Neural cell (in vitro differentiated cells): Measurements from ENCODE around the gene GLT8D1. TPM values are rescaled to one million over a fixed set of nuclear protein-coding genes. Genes with fewer than 3 reads are reported as not detected.
"Not testable (repeated sequence)": the region's sequence is repeated elsewhere in the genome, so short reads cannot be mapped to it uniquely, and the experiment has no call there.

ENCODE experiments used
- H2AFZ ChIP-seq: fragments of 200-600, 300-800 bp; sonication (generic), shearing (Covaris generic); 2 replicates; pipeline ENCODE4 v1.6.0; 2014; ENCODE audit warnings: low read depth, mild to moderate bottlenecking, antibody characterized with exemption, low read length, moderate library complexity
- H3F3A ChIP-seq: fragments of 200-600 bp; shearing (Covaris generic); 2 replicates; pipeline ENCODE4 v1.6.1; 2016; ENCODE audit warnings: mild to moderate bottlenecking, moderate library complexity, mixed read lengths, antibody characterized with exemption, low read length; ENCODE audit not compliant: insufficient read depth, poor library complexity, severe bottlenecking
- H3K27ac ChIP-seq: fragments of 200-600, 300-800 bp; sonication (generic), shearing (Covaris generic); 2 replicates; pipeline ENCODE4 v1.5.1; 2014; ENCODE audit warnings: mild to moderate bottlenecking, low read length, moderate library complexity
- H3K27me3 ChIP-seq: fragments of 300-800, 200-600 bp; sonication (generic), shearing (Covaris generic); 2 replicates; pipeline ENCODE4 v1.6.0; 2014; ENCODE audit warnings: mild to moderate bottlenecking, low read depth, low read length, moderate library complexity; ENCODE audit not compliant: insufficient read depth
- H3K36me3 ChIP-seq: fragments of 300-800, 200-600 bp; sonication (generic), shearing (Covaris generic); 2 replicates; pipeline ENCODE4 v1.5.1; 2014; ENCODE audit warnings: mild to moderate bottlenecking, antibody characterized with exemption, low read length, moderate library complexity; ENCODE audit not compliant: insufficient read depth
- H3K4me2 ChIP-seq: fragments of 300-800, 200-600 bp; sonication (generic), shearing (Covaris generic); 2 replicates; pipeline ENCODE4 v1.6.0; 2014; ENCODE audit warnings: mild to moderate bottlenecking, low read length
- H3K4me3 ChIP-seq: fragments of 300-800, 200-600 bp; sonication (generic), shearing (Covaris generic); 2 replicates; pipeline ENCODE4 v1.5.1; 2014; ENCODE audit warnings: mild to moderate bottlenecking, low read length, moderate library complexity
- H3K79me2 ChIP-seq: fragments of 200-600 bp; shearing (Covaris generic); replicated peaks from 2 replicates; pipeline ENCODE4 v1.6.0; 2014; ENCODE audit warnings: mild to moderate bottlenecking, low read length, moderate library complexity; ENCODE audit not compliant: insufficient read depth
- H3K9ac ChIP-seq: fragments of 300-800, 200-600 bp; sonication (generic), shearing (Covaris generic); 2 replicates; pipeline ENCODE4 v1.6.1; 2016; ENCODE audit warnings: mild to moderate bottlenecking, low read length, mixed read lengths
- H3K9me2 ChIP-seq: fragments of 200-600 bp; shearing (Covaris generic); 2 replicates; pipeline ENCODE4 v1.6.1; 2016; ENCODE audit warnings: mild to moderate bottlenecking, low read length, mixed read lengths; ENCODE audit not compliant: insufficient read depth
- H3K9me3 ChIP-seq: fragments of 200-600, 300-800 bp; sonication (generic), shearing (Covaris generic); 2 replicates; pipeline ENCODE4 v1.6.1; 2016; ENCODE audit warnings: mild to moderate bottlenecking, mixed run types, low read length, moderate library complexity, mixed read lengths
- H4K20me1 ChIP-seq: fragments of 200-600 bp; shearing (Covaris generic); 2 replicates; pipeline ENCODE4 v1.6.1; 2016; ENCODE audit warnings: mild to moderate bottlenecking, mixed run types; ENCODE audit not compliant: insufficient read depth
- CTCF ChIP-seq: fragments of 450-650 bp; IDR thresholded peaks from 2 replicates; pipeline ENCODE4 v1.5.1; 2014; ENCODE audit warnings: antibody characterized with exemption, mild to moderate bottlenecking, moderate library complexity; ENCODE audit not compliant: poor library complexity, severe bottlenecking
- EP300 ChIP-seq: fragments of 450-650 bp; conservative IDR thresholded peaks from 2 replicates; pipeline ENCODE4 v1.6.1; 2014; ENCODE audit warnings: antibody characterized with exemption, mild to moderate bottlenecking, moderate library complexity; ENCODE audit not compliant: poor library complexity, severe bottlenecking
- EZH2 ChIP-seq: fragments of 200-600, 300-800 bp; shearing (Covaris generic), sonication (generic); IDR thresholded peaks from 2 replicates; pipeline ENCODE4 v1.6.1; 2014; ENCODE audit warnings: antibody characterized with exemption, low read length, borderline replicate concordance, mild to moderate bottlenecking; ENCODE audit not compliant: insufficient read depth, poor library complexity, severe bottlenecking
- MXI1 ChIP-seq: fragments of 450-650 bp; conservative IDR thresholded peaks from 2 replicates; pipeline ENCODE4 v1.6.1; 2014; ENCODE audit warnings: antibody characterized with exemption, mild to moderate bottlenecking; ENCODE audit not compliant: poor library complexity, severe bottlenecking
- POLR2AphosphoS5 ChIP-seq: IDR thresholded peaks from 2 replicates; pipeline ENCODE4 v1.6.1; 2012
- RAD21 ChIP-seq: fragments of 450-650 bp; conservative IDR thresholded peaks from 2 replicates; pipeline ENCODE4 v1.6.1; 2014; ENCODE audit warnings: antibody characterized with exemption, mild to moderate bottlenecking, moderate library complexity
- SMC3 ChIP-seq: fragments of 450-650 bp; conservative IDR thresholded peaks from 2 replicates; pipeline ENCODE4 v1.6.1; 2014; ENCODE audit warnings: antibody characterized with exemption, mild to moderate bottlenecking, moderate library complexity; ENCODE audit not compliant: poor library complexity
- TAF1 ChIP-seq: IDR thresholded peaks from 2 replicates; pipeline ENCODE4 v1.6.1; 2012; ENCODE audit warnings: low read depth
- polyA plus RNA-seq: library from polyadenylated mRNA; depleted of rRNA; stranded (reverse); fragments of >200 nt; gene quantifications from 2 replicates; pipeline ENCODE4 v1.2.3, GENCODE V29; 2014
- TF ChIP-seq, protein P1 (sequence below): IDR thresholded peaks from 2 replicates; pipeline ENCODE4 v1.6.1; 2012; ENCODE audit warnings: borderline replicate concordance

The GLT8D1 gene
- polyA plus RNA-seq, 1 donor from 2014 or later: 182 TPM

GRCh38 chr3:52730681-52731080, 25.1 kb upstream of the GLT8D1 start:
- H3K4me3 ChIP-seq: no peak overlapping the region
- H2AFZ ChIP-seq: no peak overlapping the region
- no peaks in the 10 kb centered on the region for H3F3A ChIP-seq
- no peak overlapping the region for H3K27ac ChIP-seq
- no peak overlapping the region for H3K9ac ChIP-seq
- no peaks in the 10 kb centered on the region for H3K79me2 ChIP-seq
- H3K9me3 ChIP-seq: no peaks in the 10 kb centered on the region
- peaks cover 10% of the 10 kb centered on the region for H3K36me3 ChIP-seq
- H3K9me2 ChIP-seq: no peaks in the 10 kb centered on the region
- no peaks in the 10 kb centered on the region for H3K27me3 ChIP-seq
- no peaks in the 10 kb centered on the region for H4K20me1 ChIP-seq
- no peak overlapping the region for H3K4me2 ChIP-seq
- TF ChIP-seq SMC3 (no peak), RAD21 (no peak), MXI1 (no peak), CTCF (no peak), TAF1 (no peak), EZH2 (no peak), POLR2AphosphoS5 (no peak), EP300 (no peak)
- TF ChIP-seq, protein P1, sequence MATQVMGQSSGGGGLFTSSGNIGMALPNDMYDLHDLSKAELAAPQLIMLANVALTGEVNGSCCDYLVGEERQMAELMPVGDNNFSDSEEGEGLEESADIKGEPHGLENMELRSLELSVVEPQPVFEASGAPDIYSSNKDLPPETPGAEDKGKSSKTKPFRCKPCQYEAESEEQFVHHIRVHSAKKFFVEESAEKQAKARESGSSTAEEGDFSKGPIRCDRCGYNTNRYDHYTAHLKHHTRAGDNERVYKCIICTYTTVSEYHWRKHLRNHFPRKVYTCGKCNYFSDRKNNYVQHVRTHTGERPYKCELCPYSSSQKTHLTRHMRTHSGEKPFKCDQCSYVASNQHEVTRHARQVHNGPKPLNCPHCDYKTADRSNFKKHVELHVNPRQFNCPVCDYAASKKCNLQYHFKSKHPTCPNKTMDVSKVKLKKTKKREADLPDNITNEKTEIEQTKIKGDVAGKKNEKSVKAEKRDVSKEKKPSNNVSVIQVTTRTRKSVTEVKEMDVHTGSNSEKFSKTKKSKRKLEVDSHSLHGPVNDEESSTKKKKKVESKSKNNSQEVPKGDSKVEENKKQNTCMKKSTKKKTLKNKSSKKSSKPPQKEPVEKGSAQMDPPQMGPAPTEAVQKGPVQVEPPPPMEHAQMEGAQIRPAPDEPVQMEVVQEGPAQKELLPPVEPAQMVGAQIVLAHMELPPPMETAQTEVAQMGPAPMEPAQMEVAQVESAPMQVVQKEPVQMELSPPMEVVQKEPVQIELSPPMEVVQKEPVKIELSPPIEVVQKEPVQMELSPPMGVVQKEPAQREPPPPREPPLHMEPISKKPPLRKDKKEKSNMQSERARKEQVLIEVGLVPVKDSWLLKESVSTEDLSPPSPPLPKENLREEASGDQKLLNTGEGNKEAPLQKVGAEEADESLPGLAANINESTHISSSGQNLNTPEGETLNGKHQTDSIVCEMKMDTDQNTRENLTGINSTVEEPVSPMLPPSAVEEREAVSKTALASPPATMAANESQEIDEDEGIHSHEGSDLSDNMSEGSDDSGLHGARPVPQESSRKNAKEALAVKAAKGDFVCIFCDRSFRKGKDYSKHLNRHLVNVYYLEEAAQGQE: no peak

- not testable (repeated sequence) for H3K9me2 ChIP-seq, H3K79me2 ChIP-seq, H4K20me1 ChIP-seq, H3K27me3 ChIP-seq, H3K4me3 ChIP-seq, H3K4me2 ChIP-seq, H3K9ac ChIP-seq, H2AFZ ChIP-seq, H3F3A ChIP-seq, H3K27ac ChIP-seq, H3K9me3 ChIP-seq
- peaks cover 10% of the 10 kb centered on the region for H3K36me3 ChIP-seq
These were observed 23.2 kb upstream of the GLT8D1 start for GRCh38 chr3:52728753-52729152.

- H3K27me3 ChIP-seq: no peaks in the 10 kb centered on the region
- no peak overlapping the region for H3K4me3 ChIP-seq
- no peak overlapping the region for H3K27ac ChIP-seq
- no peak for TF ChIP-seq CTCF
- TF ChIP-seq, protein P1: no peak
- TF ChIP-seq RAD21: no peak
- TF ChIP-seq SMC3: no peak
- no peak for TF ChIP-seq TAF1
- TF ChIP-seq POLR2AphosphoS5: no peak
- TF ChIP-seq EP300: no peak
- TF ChIP-seq EZH2: no peak
- TF ChIP-seq MXI1: no peak
- no peaks in the 10 kb centered on the region for H3K79me2 ChIP-seq
- no peak overlapping the region for H2AFZ ChIP-seq
- H3F3A ChIP-seq: no peaks in the 10 kb centered on the region
- H4K20me1 ChIP-seq: no peaks in the 10 kb centered on the region
- H3K9me2 ChIP-seq: no peaks in the 10 kb centered on the region
- no peaks in the 10 kb centered on the region for H3K9me3 ChIP-seq
- H3K4me2 ChIP-seq: no peak overlapping the region
- no peaks in the 10 kb centered on the region for H3K36me3 ChIP-seq
- H3K9ac ChIP-seq: no peak overlapping the region
These were observed 18.9 kb upstream of the GLT8D1 start for GRCh38 chr3:52724511-52724910.
